Choroid plexus epithelial cell (primary cell): ENCODE measurements around the gene AMBRA1.

ENCODE experiments used
- DNase-seq: peaks from one replicate; pipeline ENCODE4 v3.0.0-alpha.2; 2010; ENCODE audit warnings: low read depth
- H3K4me3 ChIP-seq: 2 replicates; pipeline ENCODE4 v1.5.1; 2011; ENCODE audit warnings: low read depth, mild to moderate bottlenecking, control low read depth, low read length, moderate library complexity
- CTCF ChIP-seq: conservative IDR thresholded peaks from 2 replicates; pipeline ENCODE4 v1.5.1; 2011; ENCODE audit warnings: low read depth, mild to moderate bottlenecking, control low read depth, inconsistent platforms, low read length, moderate library complexity

The AMBRA1 gene

GRCh38 chr11:46350695-46351094, 243.1 kb downstream of the AMBRA1 start:
- no peak for TF ChIP-seq CTCF
- no peak overlapping the region for H3K4me3 ChIP-seq
- no peak for DNase-seq

GRCh38 chr11:46348566-46349401, 245.0 kb downstream of the AMBRA1 start:
- TF ChIP-seq CTCF: no peak
- no peak for DNase-seq
- H3K4me3 ChIP-seq: peak overlapping the region; percentile 81

GRCh38 chr11:46347637-46348311, 246.0 kb downstream of the AMBRA1 start:
- TF ChIP-seq CTCF: no peak
- DNase-seq: no peak
- peak overlapping the region; percentile 81 for H3K4me3 ChIP-seq

GRCh38 chr11:46346886-46347636, 246.8 kb downstream of the AMBRA1 start, which contains the start of gene DGKZ:
Gene DGKZ (plus strand): TSS chr11:46347463. CDS start chr11:46347660, 197 bp downstream.
- peak; percentile 44 for TF ChIP-seq CTCF
- peak within 1 kb of the TSS; percentile 81 for H3K4me3 ChIP-seq
- peak; percentile 78 for DNase-seq
